Effector CD8-positive, alpha-beta T cell (primary cell): ENCODE results near the gene OR6N2.

Source experiments
- DNase-seq: peaks from one replicate; lab custom pipeline; 2025; lab: John Stamatoyannopoulos, UW
- total RNA-seq, 4 experiments: gene quantifications; one replicate each; lab custom pipeline; 2026; lab: John Stamatoyannopoulos, UW

Gene OR6N2, protein sequence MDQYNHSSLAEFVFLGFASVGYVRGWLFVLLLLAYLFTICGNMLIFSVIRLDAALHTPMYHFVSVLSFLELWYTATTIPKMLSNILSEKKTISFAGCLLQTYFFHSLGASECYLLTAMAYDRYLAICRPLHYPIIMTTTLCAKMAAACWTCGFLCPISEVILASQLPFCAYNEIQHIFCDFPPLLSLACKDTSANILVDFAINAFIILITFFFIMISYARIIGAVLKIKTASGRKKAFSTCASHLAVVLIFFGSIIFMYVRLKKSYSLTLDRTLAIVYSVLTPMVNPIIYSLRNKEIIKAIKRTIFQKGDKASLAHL
- 0 reads per million in 4 experiments for total RNA-seq

DNA sequence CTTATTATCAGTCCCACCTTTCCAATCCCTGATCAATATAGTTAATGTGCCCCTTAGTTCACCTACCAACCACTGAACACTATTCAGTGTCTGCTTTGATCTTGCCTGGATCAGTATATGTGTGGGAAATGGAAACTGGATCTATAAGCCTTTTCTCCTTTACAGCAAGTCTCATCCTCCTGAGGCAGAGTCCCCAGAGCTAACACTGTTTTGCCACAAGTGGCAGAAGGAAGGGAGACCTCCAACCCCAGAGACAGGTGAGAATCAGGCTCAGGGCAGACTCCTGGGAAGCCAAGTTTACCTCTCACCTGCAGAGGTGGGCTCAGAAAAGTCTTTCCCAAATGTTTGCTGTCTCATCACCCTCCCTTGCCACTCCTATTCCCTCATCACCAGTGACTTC, at the start of gene OR6N2:
TSS of gene OR6N2 (minus strand) at position 101 of the 400 bp plus-strand sequence. CDS start 3,569 bp downstream, outside the sequence.
- no peak for DNase-seq

- DNase-seq, result no peak
These were observed 49.2 kb upstream of the OR6N2 start for GRCh38 chr1:158830074-158830677.

DNA sequence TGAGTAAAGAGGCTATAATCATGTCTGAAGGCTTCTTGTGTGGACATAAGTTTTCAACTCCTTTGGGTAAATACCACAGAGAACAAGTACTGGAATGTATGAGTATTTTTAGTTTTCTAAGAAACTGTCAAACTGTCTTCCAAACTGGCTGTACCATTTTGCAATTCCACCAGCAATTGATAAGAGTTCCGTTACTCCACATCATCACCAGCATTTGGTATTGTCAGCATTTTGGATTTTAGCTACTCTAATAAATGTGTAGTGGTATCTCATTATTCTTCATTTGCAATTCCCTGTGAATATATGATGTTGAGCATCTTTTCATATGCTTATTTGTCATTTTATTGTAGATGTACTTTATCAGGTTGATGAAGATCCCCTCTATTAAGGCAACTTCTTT, 40.7 kb upstream of the OR6N2 start:
- DNase-seq, result no peak

DNA sequence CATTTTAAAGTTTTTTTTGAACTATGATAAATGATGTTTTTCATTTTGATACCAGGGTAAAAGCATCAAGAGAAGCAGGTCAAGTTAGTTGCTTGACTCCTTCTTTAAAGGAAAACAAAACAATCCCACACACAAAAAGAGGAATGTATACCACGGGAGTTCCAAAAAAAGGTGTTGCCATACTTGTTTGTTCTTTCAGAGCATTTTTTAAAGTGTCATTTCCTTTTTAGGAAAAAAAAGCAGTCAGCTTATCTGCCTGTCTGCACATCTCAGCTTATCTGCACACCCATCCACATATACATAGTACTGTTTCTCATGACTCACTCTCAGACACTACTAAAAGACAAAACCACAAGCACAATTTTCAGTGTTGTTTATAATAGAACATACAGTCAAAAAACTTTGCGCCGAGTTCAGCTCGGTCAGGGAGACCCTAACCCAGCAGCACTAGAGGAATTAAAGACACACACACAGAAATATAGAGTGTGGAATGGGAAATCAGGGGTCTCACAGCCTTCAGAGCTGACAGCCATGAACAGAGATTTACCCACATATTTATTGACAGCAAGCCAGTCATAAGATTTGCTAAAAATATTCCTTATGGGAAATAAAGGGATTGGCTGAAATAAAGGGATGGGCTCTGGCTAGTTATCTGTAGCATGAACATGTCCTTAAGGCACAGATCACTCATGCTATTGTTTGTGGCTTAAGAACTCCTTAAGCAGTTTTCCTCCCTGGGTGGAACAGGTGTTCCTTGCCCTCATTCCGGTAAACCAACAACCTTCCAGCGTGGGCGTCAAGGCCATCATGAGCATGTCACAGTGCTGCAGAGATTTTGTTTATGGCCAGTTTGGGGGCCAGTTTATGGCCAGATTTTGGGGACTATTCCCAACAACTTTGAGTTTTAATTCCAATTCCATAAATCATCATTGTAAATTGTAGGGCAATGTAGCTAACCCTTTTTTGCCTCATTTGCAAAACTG, 38.7 kb upstream of the OR6N2 start:
- DNase-seq, result no peak

DNA sequence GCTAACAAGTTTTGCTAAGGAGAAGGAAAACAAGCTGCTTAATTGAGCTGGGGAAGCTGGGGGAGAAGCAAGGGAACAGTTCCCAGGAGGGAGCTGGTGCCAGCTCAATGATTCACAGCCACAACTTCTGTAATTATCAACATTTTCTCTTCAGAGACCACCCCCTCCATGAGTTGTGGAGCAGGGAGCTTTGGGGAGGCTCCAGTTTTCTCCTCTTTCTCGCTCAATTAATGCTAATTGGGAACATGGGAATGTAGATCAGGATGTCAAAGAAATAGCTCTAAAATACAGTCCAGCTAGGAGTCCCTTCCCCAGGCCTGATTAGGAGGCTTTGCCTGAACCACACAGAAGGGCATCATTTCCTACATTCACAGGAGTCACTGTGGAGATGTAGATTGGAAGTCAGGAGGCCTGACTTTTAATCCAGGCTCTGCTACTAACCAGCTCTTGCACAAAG, 38.0 kb upstream of the OR6N2 start:
- no peak for DNase-seq

DNA sequence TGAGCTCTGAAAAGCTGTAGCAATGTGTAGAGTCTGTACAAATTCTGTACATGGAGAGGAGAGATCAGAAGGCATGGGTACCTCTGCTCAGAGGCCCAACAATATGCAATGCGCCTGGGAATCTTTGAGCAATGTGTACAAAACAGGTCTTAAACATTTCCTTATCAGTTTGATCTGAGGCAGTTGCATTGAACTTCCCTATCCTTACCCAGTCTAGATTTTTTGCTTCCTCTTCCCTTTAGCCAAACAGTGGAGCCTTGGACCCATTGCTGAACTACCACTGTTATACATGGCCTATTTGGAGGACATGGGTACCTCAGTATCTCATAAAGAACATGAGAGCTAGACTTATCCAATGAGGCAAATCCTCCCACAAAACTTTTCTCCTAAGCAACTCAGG, 37.6 kb upstream of the OR6N2 start:
- no peak for DNase-seq

- DNase-seq, result no peak
These were observed 34.0 kb upstream of the OR6N2 start for GRCh38 chr1:158814970-158815369.

- no peak for DNase-seq
These were observed 32.2 kb upstream of the OR6N2 start for GRCh38 chr1:158813164-158813563.

DNA sequence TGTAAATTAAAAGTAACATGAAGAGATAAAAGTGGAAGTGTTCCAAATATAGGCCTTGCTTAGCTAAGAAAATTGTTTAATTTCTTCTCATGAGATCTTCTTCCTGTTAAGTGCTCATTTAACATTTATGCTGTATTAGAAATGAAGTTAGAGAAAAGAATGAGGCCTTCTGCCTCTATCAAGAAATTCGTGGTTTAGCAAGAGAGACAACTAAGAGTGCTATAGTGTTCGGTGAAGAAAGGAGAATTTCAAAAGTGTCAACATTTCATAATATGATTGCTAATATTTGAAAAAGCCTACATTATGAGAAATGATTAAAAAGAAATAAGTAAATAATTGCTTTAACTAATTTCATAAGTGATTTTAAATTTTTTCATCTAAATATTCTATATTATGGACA, 31.3 kb upstream of the OR6N2 start:
- no peak for DNase-seq

- no peak for DNase-seq
These were observed 29.3 kb upstream of the OR6N2 start for GRCh38 chr1:158810311-158810710.

GRCh38 chr1:158809862-158810261, 28.9 kb upstream of the OR6N2 start:
- no peak for DNase-seq

DNA sequence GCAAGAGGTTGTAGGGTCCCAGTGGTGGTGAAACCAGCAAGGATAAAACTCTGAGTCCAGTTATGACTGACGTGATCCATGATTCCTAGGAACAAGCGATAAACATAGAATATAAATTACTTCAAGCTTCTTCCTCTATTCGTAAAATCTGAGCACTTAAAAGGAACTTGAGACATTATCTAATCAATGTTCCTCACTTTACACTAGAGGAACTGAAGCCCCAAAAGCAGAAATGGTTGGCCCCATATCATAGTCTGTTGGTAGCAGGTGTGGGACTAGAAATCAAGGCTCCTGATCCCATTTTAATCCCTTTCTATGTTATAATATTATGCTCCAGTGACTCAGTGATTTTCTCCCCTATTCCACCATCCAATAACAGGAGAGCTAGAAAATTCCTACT, 28.3 kb upstream of the OR6N2 start:
- DNase-seq, result no peak

DNA sequence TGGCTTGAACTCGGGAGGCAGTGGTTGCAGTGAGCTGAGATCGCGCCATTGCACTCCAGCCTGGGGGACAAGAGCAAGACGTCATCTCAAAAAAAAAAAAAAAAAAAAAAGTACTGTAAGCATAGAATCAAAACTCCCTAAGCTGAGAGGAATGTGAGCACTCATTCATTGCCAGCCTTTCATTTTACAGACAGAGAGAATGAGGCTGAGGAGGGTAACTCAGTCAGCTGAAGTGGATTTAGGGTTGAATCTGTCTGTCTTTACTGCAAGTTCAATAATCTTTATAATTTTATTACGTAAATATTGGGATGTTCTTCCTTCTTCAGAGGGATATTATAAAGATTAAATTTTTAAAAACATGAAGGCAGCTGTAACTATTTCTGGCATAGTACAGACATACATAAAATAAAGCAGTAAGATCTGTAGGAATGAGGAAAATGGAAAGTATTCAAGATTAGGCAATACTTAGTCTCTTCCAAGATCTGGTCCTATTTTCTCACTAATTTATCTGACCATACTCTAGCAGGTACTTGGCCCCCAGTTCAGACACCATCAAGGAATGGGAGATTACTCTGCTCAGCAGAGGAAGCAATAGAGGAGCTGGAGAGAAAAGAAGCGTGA, 26.0 kb upstream of the OR6N2 start:
- no peak for DNase-seq

- no peak for DNase-seq
These were observed 22.7 kb upstream of the OR6N2 start for GRCh38 chr1:158803678-158804077.

- no peak for DNase-seq
These were observed 20.4 kb upstream of the OR6N2 start for GRCh38 chr1:158801396-158801795.

GRCh38 chr1:158800526-158800925, 19.5 kb upstream of the OR6N2 start:
- DNase-seq, result no peak

DNA sequence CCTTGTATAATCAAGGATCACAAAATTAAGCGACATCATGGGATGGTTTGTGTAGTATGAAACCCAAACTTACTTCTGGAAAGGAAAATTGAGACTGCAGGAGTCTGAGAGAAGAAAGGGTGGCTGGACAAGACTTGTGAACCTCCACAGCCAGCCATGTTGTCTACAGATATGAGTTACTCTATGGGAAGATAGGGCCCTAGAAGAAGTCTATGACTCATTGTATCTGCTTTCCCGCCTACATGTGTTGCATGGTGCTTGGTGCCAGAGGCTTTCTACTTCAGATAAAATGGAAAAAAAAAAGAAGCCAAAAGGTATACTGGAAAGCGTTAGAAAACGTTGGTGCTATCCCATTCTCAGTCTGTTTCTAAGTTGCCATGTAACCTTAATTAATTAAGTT, 18.7 kb upstream of the OR6N2 start:
- no peak for DNase-seq

DNA sequence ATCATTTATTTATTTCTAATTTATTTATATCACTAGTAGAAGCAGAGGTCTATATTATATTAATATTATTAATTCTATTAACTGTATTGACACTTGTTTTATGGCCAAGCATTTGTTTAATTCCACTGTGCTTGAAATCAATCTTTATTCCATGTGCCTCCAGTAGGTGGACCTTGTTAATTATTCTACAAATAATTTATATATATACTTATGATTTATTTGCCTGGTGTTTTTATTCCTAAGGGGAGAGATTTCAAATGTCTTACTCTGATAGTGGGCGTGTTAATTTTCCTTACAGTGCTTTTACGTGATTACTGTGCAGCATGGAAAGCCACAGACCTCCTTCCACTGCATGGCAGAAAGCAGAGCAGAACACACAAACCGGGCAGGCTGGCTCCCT, 17.5 kb upstream of the OR6N2 start:
- DNase-seq, result no peak

DNA sequence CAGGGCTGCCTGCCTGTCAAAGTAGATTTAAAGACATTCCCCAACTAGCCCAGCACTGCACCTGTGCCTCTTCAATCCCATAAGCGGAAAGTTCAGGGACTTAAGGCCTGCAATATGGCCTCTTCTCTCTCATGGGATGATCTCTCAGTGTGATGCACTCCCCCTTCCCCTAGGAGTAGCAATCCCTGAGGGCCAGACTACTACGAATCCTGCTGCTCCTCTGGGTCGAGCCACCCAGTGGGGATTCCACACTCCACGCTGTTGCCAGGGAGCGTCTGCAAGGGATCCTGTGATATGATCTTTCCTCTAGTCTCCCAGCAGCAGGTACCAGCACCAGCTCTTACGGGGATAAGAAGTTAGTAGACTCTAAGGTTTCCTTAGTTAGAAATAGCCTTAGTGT, 13.2 kb upstream of the OR6N2 start:
- no peak for DNase-seq

- DNase-seq, result no peak
These were observed 12.6 kb upstream of the OR6N2 start for GRCh38 chr1:158793604-158794003.

- DNase-seq, result no peak
These were observed 8.8 kb downstream of the OR6N2 start, which contains the start of gene OR6N1 for GRCh38 chr1:158771950-158772866. Gene OR6N1, minus strand, starts transcription at chr1:158772195. Its CDS starts 5,513 bp downstream, at chr1:158766682.
